KG1 (cell line): ENCODE data around the gene DNAH1.

Source experiments
- DNase-seq: peaks from one replicate; lab custom pipeline; 2025; lab: John Stamatoyannopoulos, UW

Gene DNAH1

DNA sequence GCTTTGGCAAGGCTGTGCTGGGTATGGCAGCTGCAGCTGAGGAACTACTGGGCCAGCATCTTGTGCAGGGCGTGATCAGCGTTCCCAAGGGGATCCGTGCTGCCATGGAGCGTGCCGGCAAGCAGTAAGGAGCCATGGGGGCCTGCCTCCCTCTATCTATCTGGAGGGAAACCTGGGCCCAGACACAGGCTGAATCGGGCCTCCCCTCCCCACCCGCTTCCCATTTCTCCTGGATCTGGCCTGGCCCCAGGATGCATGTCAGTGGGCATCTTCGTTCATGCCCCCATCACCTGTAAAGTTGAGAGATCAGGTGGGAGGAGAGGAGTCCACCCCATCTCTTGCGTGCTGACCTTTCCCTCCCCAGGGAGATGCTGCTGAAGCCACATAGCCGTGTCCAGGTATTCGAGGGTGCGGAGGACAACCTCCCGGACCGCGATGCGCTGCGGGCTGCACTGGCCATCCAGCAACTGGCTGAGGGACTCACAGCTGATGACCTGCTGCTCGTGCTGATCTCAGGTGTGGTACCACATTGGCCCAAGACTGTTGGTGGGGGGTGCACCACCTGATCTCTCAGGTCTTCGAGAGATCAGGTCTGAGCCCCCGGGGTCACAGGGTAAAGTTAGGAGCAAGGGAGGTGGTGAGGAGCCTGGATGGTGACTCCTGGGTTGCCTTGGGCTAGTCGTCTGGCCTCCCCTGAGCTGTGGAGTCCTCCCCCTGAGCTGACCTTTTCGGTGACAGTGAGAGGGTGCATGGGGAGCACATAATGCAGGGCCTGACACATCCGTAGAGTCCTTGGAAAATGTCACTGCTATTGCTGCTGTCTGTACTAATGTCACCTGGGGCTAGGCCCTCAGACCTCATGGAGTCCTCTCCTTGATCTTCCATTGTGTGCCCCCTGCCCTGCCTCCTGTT, 25.3 kb upstream of the DNAH1 start:
- DNase-seq = no peak

DNA sequence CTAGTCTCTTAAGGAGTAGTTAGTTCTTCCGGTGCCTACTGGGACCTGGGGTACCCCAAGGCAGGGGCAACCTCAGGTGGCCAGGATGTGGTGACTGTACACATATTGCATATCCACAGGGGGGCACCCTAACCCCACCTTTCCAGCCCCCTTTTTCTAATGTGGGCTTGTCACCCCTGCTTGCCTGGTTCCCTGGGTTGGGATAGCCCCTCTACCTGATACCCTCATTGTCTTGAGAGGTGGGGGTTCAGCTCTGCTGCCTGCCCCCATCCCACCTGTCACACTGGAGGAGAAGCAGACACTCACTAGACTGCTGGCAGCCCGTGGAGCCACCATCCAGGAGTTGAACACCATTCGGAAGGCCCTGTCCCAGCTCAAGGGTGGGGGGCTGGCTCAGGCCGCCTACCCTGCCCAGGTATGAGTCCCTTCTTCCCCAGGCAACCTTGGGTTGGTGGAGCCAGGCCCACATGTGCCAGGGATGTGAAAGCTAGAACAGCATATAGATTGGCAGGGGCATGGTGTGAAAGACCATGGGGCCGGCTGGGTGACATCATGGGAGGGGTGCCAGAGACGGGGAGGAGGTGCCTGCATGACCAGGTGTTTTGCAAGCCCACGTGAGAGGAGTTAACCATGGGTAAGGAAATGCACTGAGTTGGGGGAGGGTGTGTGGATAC, 24.5 kb upstream of the DNAH1 start:
- no peak for DNase-seq

DNA sequence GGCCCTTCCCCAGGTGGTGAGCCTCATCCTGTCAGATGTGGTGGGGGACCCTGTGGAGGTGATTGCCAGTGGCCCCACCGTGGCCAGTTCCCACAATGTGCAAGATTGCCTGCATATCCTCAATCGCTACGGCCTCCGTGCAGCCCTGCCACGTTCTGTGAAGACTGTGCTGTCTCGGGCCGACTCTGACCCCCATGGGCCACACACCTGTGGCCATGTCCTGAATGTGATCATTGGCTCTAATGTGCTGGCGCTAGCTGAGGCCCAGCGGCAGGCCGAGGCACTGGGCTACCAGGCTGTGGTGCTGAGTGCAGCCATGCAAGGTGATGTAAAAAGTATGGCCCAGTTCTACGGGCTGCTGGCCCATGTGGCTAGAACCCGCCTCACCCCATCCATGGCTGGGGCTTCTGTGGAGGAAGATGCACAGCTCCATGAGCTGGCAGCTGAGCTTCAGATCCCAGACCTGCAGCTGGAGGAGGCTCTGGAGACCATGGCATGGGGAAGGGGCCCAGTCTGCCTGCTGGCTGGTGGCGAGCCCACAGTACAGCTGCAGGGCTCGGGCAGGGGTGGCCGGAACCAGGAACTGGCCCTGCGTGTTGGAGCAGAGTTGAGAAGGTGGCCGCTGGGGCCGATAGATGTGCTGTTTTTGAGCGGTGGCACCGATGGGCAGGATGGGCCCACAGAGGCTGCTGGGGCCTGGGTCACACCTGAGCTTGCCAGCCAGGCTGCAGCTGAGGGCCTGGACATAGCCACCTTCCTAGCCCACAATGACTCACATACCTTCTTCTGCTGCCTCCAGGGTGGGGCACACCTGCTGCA, 23.7 kb upstream of the DNAH1 start:
- no peak for DNase-seq

DNA sequence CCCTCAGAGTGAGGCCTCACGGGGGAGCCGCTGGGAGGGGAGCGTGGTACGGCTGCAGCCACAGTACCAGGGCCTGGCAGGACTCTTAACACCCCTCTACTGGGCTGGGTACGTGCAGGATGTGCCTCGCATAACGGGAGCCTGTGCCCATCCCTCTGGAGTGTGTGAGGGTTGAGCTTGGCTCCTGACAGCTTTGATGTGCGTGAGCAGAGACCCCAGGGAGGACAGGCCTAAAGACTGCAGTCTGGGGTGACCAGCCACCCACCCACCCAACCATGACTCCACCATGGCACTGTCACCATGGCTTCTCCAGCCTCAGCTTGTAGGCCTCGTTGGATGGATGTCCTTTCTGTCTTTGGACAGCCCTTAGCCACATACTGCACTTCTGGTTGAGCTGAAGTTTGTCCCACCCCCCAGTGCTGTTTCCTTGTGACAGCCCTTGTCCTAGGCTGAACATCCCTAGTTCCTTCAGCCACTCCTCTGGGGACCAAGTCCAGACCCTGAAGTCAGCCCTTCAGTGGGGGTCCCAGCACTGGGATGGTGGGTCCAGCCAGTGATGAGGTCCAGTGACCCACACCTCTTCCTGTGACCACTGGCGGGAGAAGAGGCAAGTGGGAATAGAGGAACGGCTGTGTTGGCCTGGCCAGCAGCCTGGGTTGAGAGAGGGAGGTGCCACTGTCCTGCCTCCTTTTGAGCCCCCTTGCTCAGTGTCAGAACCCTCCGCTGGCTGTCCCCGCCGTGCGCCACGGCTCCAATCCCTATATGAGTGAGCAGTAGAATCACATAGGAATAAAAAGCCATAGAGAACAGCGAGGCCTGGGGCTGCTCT, 22.4 kb upstream of the DNAH1 start:
- DNase-seq = no peak

DNA sequence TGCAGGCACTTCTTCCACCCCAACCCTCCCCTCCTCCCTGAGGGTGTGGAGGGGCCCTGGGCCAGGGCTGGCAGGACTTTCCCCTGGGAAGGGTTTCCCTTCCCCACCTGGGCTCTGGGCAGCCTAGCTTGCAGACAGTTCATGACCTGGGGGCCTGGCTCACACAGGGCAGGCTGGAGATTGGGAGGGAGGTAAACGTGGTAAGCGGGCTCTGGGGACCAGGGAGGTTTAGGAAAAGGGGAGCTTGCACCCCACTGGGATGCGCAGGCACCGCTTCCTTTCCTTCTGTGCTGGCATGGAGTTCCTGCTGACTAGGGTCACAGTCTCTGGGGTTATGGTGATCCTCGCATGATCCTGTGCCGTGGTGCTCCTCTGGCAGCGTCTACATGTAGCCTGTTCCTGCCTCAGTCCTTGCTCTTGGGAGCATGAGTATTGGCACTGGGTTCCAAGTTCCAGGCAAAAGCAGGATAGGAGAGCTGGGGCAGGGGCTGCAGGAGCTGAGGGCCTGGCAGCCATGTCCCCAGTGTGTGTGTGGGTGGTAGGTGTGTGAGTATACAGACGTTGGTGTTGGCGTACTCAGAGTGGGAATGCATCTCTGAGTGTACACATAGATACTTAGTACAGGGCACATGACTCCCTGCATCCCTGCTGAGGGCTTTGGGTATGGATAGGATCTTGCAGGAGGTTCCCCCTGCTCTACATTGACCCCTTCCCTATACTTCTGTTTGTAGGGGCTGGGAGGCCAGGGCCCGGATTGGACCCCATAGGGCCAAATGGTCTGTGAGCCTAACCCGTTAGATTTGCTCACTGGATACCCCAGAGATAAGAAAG, 21.6 kb upstream of the DNAH1 start:
- DNase-seq = no peak

DNA sequence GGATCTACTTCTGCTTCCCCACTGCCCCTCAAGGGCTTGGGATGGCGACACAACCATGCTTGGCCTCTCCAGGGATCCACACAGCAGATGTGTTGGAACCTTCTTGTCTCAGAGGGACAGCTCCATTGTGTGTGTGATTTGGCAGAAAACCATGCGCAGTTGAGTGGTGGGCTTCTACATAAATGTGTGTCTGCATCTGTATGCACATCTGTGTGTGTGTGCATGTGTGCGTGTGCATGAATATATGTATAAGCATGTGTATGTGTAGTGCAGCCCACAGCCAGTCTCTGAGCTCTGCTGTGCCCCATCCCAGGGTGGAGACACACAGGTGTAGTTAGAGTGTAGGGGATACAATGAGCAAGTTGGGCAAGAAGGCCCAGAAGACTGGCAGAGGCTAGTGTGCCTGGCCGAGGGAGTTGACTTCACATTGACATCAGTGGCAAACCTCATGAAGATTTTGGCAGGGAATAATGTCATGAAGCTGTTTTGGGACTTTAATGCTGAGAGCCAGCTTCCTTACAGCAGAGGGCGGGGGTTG, 20.4 kb upstream of the DNAH1 start:
- DNase-seq = no peak

DNA sequence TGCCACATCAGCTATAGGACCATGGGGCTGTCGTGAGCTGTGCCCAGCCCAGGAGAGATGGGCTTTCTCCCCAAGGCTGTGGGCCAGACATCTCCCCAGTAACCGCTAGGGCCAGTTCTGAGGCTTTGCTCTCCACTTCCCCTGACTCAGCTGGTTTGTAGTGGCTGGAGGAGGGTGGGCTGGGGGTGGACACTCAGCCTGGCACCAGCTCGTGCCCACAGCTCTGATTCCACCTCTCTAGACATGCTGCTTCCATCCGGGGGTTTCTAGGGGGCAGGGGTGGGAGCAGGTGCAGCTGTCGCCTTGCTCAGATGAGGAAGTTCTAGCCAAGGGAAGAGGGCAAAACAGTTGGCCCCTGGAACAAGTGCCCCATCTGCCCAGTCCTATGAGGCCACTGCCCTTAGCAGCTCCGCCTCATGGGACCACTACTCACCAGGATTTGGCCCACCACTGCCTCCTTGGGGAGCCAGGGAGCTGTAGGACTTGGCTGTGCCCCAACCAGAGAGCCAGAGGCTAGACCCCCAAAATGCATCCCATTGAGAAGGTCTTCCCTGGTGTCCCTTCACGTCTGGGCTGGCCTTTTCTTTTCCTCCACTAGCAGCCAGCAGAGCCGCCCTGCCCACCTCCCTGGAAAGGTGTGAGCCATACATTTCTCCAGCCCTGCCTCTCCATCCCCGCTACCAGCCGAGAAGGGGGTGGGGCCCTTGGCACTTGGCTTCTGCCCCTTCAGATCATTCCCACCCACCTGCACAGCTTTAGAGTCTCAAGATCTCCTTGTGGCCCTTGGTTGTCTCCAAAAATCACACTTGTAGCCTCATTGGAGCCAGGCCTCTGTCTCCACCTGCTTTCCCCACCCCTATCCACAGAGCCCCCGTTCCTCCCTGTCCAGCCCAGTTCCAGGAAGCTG, 18.6 kb upstream of the DNAH1 start:
- DNase-seq = no peak

DNA sequence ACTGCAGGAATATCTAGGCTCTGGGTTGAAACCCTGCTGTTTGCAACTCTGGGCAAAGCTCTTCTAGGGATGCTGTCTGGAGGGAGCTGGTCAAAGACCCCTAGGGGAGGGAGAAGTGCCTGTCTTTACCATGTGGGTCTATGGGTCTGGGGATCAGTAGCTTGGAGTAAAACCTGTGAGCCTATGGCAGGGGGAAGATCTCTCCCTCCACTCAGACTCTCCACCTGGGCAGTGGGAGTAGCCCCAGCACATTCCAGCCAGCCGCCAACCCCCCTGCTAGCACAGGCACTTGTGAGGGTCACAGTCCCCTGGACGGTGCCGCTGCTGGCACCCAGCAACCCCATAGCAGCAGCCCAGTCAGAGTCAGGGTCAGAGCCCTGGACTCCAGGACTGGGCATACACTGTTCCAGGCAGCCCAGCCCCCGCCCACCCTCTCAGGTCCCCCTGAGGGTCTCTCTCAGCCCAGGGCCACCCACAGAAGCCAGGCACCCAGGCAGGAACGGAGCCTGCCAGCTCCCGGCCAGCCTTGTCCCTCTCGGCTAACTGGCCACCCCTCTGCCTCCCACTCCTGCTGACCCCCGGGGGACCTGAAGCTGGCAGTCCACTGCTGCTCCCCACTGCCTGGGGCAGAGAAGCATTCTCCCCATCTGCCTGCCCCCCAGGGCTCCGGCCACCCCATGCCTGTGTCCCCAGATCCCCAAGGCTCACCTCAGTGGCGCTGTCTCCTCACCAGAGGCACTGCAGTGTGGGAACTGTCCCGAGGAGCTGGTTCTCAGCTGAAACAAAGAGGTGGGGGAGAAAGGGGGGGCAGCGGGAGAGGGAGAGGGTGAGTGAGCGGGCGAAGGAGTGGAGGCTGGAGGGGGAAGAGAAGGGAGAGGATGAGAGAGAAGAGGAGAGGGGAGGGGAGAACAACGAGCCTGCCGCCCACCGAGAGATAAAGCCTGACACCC, 17.7 kb upstream of the DNAH1 start:
- no peak for DNase-seq

DNA sequence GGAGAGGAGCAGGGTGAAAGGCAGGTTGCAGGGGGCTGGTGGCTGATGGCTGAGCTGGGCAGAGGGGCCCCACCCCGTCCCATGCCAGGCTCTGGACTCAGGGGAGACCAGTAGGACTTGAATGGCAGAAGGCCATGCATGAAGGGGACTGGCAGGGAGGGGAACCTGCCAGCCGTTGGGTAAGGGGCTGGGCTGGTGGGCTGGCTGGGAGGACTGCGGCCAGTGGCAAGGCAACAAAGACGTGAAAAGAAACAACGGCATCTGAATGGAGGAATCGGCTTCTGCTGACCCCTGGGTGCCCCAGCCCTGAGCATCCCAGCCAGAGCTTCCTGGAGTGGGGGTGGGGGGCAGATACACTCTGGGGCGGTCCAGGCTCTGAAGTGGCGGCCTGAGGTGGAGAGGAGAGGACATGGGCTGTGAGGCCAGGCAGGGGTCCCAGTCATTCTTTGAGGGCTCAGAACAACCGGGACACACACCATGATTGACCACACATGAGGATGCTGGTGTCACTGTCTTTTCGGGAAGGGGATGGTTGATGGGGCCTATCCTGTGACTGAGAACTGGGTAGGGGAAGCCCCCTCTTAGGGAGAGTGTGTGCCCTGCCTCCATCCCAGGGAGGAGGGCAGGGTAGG, 16.8 kb upstream of the DNAH1 start:
- no peak for DNase-seq

DNA sequence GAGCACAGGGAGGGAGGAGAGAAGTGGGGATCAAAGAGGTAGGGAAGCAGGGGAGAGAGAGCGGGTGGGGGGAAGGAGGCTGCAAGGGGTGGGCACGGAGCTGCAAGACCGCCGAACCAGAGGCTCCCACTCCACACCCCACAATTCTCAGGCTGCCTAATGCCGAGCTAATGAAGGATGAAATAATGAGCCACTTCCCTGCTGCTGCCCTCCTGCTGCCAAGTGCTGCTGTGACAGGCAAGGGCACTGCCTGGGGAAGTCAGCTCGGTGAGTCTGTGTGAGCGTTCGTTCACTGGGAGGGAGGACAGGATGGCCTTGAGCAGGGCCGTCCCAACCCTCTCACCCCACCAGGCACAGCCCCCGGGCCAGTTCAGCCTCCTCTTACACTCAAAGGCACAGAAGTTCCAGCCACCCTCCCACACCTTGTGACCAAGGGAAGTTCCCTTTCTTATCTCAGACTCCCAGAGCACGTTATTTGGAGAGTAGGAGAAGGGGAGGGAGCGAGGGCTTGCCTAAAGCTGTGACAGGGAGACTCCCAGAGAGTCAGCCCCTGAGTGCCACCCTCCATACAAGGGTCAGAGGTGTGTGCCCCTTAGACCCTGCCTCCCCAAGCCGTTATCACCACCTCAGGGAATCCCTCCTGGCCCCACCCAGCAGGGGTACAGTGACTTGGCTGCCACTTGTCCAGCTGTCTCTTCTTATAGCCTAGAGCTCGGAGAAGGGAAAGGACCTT, 16.1 kb upstream of the DNAH1 start:
- DNase-seq = no peak

DNA sequence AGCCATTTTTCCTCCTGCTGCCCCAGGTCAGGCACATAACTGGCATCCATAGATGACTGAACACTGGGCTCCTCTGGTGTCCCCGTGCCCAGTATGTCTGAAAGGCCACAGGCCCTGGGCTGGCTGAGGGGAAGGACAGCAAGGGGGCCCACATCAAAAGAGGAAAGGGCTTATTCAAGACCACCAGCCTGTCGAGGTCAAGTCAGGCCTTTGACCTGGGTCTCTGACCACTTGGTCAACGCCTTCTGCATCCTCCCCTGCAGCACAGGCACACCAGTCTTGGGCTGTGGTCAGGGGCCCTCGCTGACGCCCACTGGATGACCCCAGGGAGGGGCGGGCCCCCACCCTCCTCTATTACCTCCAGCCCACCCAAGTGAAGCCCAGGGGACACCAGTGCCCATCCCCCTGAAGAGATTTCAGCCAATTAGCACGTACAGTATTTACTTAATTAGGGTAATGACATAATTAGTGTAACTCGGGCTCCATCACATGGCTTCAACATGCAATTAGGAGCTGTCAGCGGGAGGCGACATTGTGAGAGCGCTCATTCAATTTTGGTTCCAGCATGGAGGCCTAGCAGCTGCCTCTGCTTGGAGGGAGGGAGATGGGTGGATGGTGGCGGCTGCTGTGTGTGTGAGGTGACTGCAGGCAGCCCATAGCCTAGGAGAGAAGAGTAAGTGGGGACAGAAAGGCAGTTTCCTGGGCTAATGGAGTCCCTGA, 13.5 kb upstream of the DNAH1 start:
- DNase-seq = no peak

DNA sequence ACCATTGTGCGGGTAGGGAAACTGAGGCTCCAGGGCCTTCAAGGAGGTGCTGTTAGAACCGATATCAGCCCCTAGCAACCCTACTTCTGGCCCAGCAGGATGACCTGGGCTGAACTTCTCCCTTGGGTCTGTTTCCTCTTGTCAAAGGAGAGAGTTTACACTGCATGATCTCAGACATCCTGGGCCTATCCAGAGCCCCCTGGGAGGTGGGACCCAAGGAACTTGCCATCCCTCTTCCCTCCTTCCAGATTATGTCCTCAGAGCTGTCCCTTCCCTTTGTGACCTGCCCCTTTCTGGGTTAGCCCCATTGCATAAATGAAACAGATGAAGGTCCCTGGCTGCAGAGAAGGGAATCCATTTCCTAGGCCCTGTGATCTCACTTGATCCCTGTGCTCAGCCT, 12.3 kb upstream of the DNAH1 start:
- no peak for DNase-seq

DNA sequence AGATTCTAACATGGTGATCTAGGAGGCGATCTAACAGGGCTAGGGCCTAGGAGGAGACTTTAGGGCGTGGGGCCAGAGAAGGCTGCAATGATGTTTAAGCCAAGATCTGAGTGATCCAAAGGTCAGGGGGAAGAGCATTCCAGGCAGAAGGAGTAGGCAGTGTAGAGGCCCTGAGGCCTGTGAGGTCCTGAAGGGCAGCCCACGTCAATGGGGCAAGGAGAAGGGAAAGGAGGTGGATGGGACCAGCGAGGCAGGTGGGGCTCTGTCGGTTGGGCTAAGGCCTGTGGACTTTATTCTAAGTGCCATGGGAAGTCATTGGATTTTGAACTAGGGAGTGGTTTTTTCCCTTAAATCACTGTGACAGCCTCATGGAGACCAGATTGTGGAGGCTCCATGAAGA, 10.2 kb upstream of the DNAH1 start:
- no peak for DNase-seq

DNA sequence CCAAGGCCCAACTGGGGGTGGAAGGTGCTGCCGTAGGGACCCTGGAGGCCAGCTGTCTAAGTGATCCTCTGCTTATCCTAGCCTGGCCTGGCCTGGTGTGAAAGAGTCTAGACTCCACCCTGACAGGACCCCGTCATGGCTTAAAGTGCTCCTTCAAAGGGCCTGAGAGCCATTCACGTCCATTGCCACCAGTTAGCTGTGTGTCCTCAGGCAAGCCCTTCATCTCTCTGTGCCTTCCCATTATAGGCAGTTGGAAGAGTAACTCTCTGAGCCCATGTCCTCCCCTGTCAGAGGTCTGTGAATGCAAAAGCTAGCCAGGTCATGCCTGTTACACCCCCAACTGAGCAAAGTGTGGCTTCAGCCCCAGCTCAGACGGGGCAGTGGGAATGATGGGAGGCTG, 9.1 kb upstream of the DNAH1 start:
- no peak for DNase-seq

DNA sequence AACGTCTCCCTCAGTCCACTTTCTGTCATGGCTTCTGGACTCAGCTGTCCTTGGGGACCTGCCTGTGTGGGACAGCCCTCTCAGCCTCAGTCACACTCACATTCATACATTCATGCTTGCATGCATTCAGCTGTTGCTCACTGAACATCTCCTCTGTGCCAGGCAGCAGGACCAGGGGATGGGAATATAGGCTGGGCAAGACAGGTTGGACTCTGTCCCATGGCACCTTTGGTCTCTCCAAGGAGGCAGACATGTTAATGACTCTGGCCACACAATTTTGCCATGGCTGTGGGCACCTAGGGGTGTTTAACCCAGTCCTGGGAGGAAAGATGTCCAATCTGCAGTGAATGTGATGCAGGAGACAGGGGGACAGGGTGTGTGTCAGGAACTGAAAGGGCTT, 7.8 kb upstream of the DNAH1 start:
- DNase-seq = no peak

DNA sequence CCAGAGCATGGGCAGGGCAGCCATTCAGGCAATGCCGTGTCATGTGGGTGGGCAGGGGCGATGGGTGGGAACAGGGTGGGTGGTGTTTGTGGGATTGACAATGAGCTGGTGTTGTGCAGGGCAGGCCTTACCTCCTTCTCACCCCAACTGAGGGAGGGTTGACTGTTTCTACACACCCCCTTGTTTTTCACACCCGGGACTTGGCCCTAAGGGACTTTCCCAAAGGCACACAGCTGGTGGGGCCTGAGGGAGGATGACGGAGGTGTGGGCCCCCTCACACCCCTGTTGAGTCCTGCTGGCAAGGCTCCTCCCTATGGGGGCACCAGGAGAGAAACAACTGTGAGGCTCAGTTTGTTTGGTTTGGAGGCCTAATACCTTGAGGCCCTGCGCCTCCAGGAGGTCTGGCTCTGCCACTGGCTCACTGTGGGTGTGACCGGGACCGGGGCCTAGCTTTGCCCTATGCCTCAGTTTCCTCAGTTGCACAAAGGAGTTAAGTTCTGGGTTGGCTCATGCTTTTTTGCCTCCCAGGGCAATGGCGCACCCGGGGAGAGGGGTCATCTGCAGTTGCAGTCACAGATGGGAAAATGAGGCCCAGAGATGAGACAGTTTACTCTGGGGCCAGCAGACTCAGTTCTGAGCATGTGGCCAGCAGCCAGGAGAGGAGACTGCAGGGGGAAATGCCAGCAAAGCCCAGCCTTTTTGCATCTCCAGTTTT, 5.1 kb upstream of the DNAH1 start:
- no peak for DNase-seq
